ENCODE data around the gene SPTLC1. TPM values are rescaled to one million over a fixed set of nuclear protein-coding genes. Genes with fewer than 3 reads are reported as not detected.
"Not testable (repeated sequence)": the region's sequence is repeated elsewhere in the genome, so short reads cannot be mapped to it uniquely, and the experiment has no call there.

The SPTLC1 gene
- total and polyA plus RNA-seq, 2 donors (not counting 1 experiment from before 2014, with no cell fraction given) = 26.6 to 53.5 TPM

GRCh38 chr9:92138960-92139540 is 23.8 kb upstream of the SPTLC1 start:
- H3K9me3 ChIP-seq (ENCODE audit: control extremely low read depth in 1 of 3, control insufficient read depth in 2 of 3, insufficient read depth in 1 of 3, low read length in 2 of 3); H3K79me2 ChIP-seq (ENCODE audit: control insufficient read depth, insufficient read depth, low read length); H3K27ac ChIP-seq (ENCODE audit: low read length in 2 of 2); ATAC-seq (ENCODE audit: low read depth); H3K4me2 ChIP-seq (replicated peaks; ENCODE audit: low read depth, low read length, poor library complexity, severe bottlenecking); H3K36me3 ChIP-seq (replicated peaks in 1 of 2; ENCODE audit: control extremely low read depth in 1 of 2, control insufficient read depth in 1 of 2, extremely low read depth in 1 of 2, insufficient read depth in 2 of 2, low read length in 1 of 2); H3K9ac ChIP-seq (ENCODE audit: low read length); H2AFZ ChIP-seq (ENCODE audit: insufficient read depth, low read depth, low read length, poor library complexity, severe bottlenecking); H3K4me3 ChIP-seq (ENCODE audit: control extremely low read depth in 1 of 5, extremely low read depth in 1 of 5, insufficient read depth in 1 of 5, low read depth in 2 of 5, low read length in 4 of 5); H4K20me1 ChIP-seq (ENCODE audit: control insufficient read depth, insufficient read depth, low read length, poor library complexity, severe bottlenecking); H3K27ac Mint-ChIP-seq; POLR2A ChIA-PET; H3K9me3 Mint-ChIP-seq (ENCODE audit: insufficient read depth); H3K4me3 Mint-ChIP-seq; DNase-seq: not testable (repeated sequence)
- H3K4me1 ChIP-seq (ENCODE audit: control insufficient read depth in 2 of 2, insufficient read depth in 2 of 2, low read length in 2 of 2) = peaks cover 11 to 18% of the 10 kb centered on the region in 2 donors
- peaks cover 0 to 35% (median 8%) of the 10 kb centered on the region in 4 experiments for H3K27me3 ChIP-seq (replicated peaks in 1 of 4; ENCODE audit: control extremely low read depth in 1 of 4, control insufficient read depth in 3 of 4, insufficient read depth in 4 of 4, low read length in 3 of 4)
- Mint-ChIP-seq H3K4me1 (peaks cover 13% of the 10 kb centered on the region), H3K27me3 (peaks cover 39% of the 10 kb centered on the region)
- intact Hi-C loops (cut with micrococcal nuclease) = loop anchor here (5.0 kb wide), 1 partner anchor 653 kb away; no protein-coding TSS in a partner anchor
- CTCF ChIA-PET = interaction anchor here (0.6 to 7.2 kb wide), 18 partner anchors 9 to 650 kb away, joined by 3 to 57 read pairs (median 6); partner anchors contain the start of gene SPTLC1
- WGBS (ENCODE audit: insufficient coverage) = 95% methylated on average over 3 of the region's 5 CpGs

- peak; percentile 88 for TF ChIP-seq CTCF (IDR thresholded peaks at IDR 0.05)
- TF ChIP-seq EZH2 (IDR thresholded peaks at IDR 0.05; ENCODE audit: borderline replicate concordance, insufficient read depth, low read depth, low read length, poor library complexity, severe bottlenecking) = no peak
- no peak overlapping the region for H3K4me3 ChIP-seq (ENCODE audit: control extremely low read depth in 1 of 5, extremely low read depth in 1 of 5, insufficient read depth in 1 of 5, low read depth in 2 of 5, low read length in 4 of 5)
- POLR2A ChIA-PET = no interaction called here
- CTCF ChIA-PET = interaction anchor here (0.6 to 7.2 kb wide), 19 partner anchors 10 to 653 kb away, joined by 3 to 57 read pairs (median 5); partner anchors contain the start of gene SPTLC1
- peaks cover 17 to 25% of the 10 kb centered on the region in 2 donors for H3K4me1 ChIP-seq (ENCODE audit: control insufficient read depth in 2 of 2, insufficient read depth in 2 of 2, low read length in 2 of 2)
- Mint-ChIP-seq H3K27me3 (peaks cover 41% of the 10 kb centered on the region), H3K4me3 (no peak overlapping the region), H3K27ac (peak overlapping the region; percentile 6), H3K4me1 (peaks cover 18% of the 10 kb centered on the region), H3K9me3 (ENCODE audit: insufficient read depth) (no peaks in the 10 kb centered on the region)
- peaks cover 0 to 37% (median 9%) of the 10 kb centered on the region in 4 experiments for H3K27me3 ChIP-seq (replicated peaks in 1 of 4; ENCODE audit: control extremely low read depth in 1 of 4, control insufficient read depth in 3 of 4, insufficient read depth in 4 of 4, low read length in 3 of 4)
- no peak overlapping the region for H3K9ac ChIP-seq (ENCODE audit: low read length)
- ATAC-seq (ENCODE audit: low read depth) (peak; percentile 64), DNase-seq (peak; percentile 76)
- H3K4me2 ChIP-seq (replicated peaks; ENCODE audit: low read depth, low read length, poor library complexity, severe bottlenecking) = no peak overlapping the region
- H3K36me3 ChIP-seq (replicated peaks in 1 of 2; ENCODE audit: control extremely low read depth in 1 of 2, control insufficient read depth in 1 of 2, extremely low read depth in 1 of 2, insufficient read depth in 2 of 2, low read length in 1 of 2) = no peaks in the 10 kb centered on the region
- WGBS (ENCODE audit: insufficient coverage) = 46% methylated on average over 19 of the region's 22 CpGs
- H3K27ac ChIP-seq (ENCODE audit: low read length in 2 of 2) = no peak overlapping the region
- no peak overlapping the region for H2AFZ ChIP-seq (ENCODE audit: insufficient read depth, low read depth, low read length, poor library complexity, severe bottlenecking)
- H4K20me1 ChIP-seq (ENCODE audit: control insufficient read depth, insufficient read depth, low read length, poor library complexity, severe bottlenecking) = no peaks in the 10 kb centered on the region
- no peaks in the 10 kb centered on the region for H3K9me3 ChIP-seq (ENCODE audit: control extremely low read depth in 1 of 3, control insufficient read depth in 2 of 3, insufficient read depth in 1 of 3, low read length in 2 of 3)
- intact Hi-C loops (cut with micrococcal nuclease) = loop anchor here (5.0 kb wide), 1 partner anchor 654 kb away; no protein-coding TSS in a partner anchor
- H3K79me2 ChIP-seq (ENCODE audit: control insufficient read depth, insufficient read depth, low read length) = no peaks in the 10 kb centered on the region
Measured at GRCh38 chr9:92138157-92138959, 23.1 kb upstream of the SPTLC1 start.
